Testis (tissue), 2 donors: ENCODE results near the gene TMEM253.

ENCODE experiments used
- CTCF ChIP-seq, 3 experiments: fragments of 450-650 bp in 2 of 3; fragments of 200-600 bp in 1 of 3; sonication (generic) in 1 of 3; IDR thresholded peaks; one replicate each; pipeline ENCODE4 v1.5.1; 2016 to 2019; ENCODE audit warnings: antibody characterized with exemption in 3 of 3, mild to moderate bottlenecking in 2 of 3, moderate library complexity in 1 of 3
- POLR2A ChIP-seq: fragments of 450-650 bp; IDR thresholded peaks from one replicate; pipeline ENCODE4 v1.6.1; 2017; ENCODE audit warnings: antibody characterized with exemption, mild to moderate bottlenecking, moderate library complexity

- TF ChIP-seq CTCF (IDR thresholded peaks at IDR 0.05), result no peak
- no peak for TF ChIP-seq POLR2A
These were observed 19.8 kb downstream of the TMEM253 start for GRCh38 chr14:21120686-21121085.
